ENCODE data around the gene PLCG1.

PLCG1 gene

GRCh38 chr20:41196653-41197225 is 59.4 kb downstream of the PLCG1 start:
- no peaks in the 10 kb centered on the region for H3K36me3 ChIP-seq (ENCODE audit: control insufficient read depth, low read length)
- no peak overlapping the region for H3K4me2 ChIP-seq (ENCODE audit: low read length)
- H3K9me2 ChIP-seq (replicated peaks; ENCODE audit: control insufficient read depth, low read length), result no peaks in the 10 kb centered on the region
- H3F3A ChIP-seq (ENCODE audit: control insufficient read depth, insufficient read depth), result no peaks in the 10 kb centered on the region
- peaks cover 5% of the 10 kb centered on the region; the same call in 1 of the 2 replicates for H3K9me3 ChIP-seq (ENCODE audit: control insufficient read depth, insufficient read depth, low read length)
- H3K27me3 ChIP-seq (ENCODE audit: control insufficient read depth, low read length), result no peaks in the 10 kb centered on the region
- H4K20me1 ChIP-seq (ENCODE audit: control insufficient read depth, insufficient read depth, low read depth, low read length), result no peaks in the 10 kb centered on the region
- H3K4me1 ChIP-seq (ENCODE audit: control insufficient read depth, low read length), result no peaks in the 10 kb centered on the region
- no peak for TF ChIP-seq EZH2phosphoT487 (IDR thresholded peaks at IDR 0.05; ENCODE audit: borderline replicate concordance, low read length)
- TF ChIP-seq, protein P1, sequence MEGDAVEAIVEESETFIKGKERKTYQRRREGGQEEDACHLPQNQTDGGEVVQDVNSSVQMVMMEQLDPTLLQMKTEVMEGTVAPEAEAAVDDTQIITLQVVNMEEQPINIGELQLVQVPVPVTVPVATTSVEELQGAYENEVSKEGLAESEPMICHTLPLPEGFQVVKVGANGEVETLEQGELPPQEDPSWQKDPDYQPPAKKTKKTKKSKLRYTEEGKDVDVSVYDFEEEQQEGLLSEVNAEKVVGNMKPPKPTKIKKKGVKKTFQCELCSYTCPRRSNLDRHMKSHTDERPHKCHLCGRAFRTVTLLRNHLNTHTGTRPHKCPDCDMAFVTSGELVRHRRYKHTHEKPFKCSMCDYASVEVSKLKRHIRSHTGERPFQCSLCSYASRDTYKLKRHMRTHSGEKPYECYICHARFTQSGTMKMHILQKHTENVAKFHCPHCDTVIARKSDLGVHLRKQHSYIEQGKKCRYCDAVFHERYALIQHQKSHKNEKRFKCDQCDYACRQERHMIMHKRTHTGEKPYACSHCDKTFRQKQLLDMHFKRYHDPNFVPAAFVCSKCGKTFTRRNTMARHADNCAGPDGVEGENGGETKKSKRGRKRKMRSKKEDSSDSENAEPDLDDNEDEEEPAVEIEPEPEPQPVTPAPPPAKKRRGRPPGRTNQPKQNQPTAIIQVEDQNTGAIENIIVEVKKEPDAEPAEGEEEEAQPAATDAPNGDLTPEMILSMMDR (IDR thresholded peaks at IDR 0.05; ENCODE audit: low read depth, low read length, poor library complexity, severe bottlenecking), result no peak
- no peak overlapping the region for H3K27ac ChIP-seq (ENCODE audit: low read depth, low read length)
- no peaks in the 10 kb centered on the region for H3K79me2 ChIP-seq (ENCODE audit: control insufficient read depth, low read length)
- no peak overlapping the region for H3K4me3 ChIP-seq (ENCODE audit: low read length)

GRCh38 chr20:41198443-41198842 is 61.1 kb downstream of the PLCG1 start:
- no peak overlapping the region for H3K27ac ChIP-seq (ENCODE audit: low read depth, low read length)
- no peaks in the 10 kb centered on the region for H3K36me3 ChIP-seq (ENCODE audit: control insufficient read depth, low read length)
- no peaks in the 10 kb centered on the region for H3K27me3 ChIP-seq (ENCODE audit: control insufficient read depth, low read length)
- H3K9me3 ChIP-seq (ENCODE audit: control insufficient read depth, insufficient read depth, low read length), result no peaks in the 10 kb centered on the region
- H3K9me2 ChIP-seq (replicated peaks; ENCODE audit: control insufficient read depth, low read length), result no peaks in the 10 kb centered on the region
- no peaks in the 10 kb centered on the region for H3K79me2 ChIP-seq (ENCODE audit: control insufficient read depth, low read length)
- H3K4me2 ChIP-seq (ENCODE audit: low read length), result no peak overlapping the region
- no peaks in the 10 kb centered on the region for H3F3A ChIP-seq (ENCODE audit: control insufficient read depth, insufficient read depth)
- no peak overlapping the region for H3K4me3 ChIP-seq (ENCODE audit: low read length)
- no peaks in the 10 kb centered on the region for H4K20me1 ChIP-seq (ENCODE audit: control insufficient read depth, insufficient read depth, low read depth, low read length)
- no peaks in the 10 kb centered on the region for H3K4me1 ChIP-seq (ENCODE audit: control insufficient read depth, low read length)
- TF ChIP-seq, protein P1 (IDR thresholded peaks at IDR 0.05; ENCODE audit: low read depth, low read length, poor library complexity, severe bottlenecking), result no peak
- TF ChIP-seq EZH2phosphoT487 (IDR thresholded peaks at IDR 0.05; ENCODE audit: borderline replicate concordance, low read length), result no peak

- peaks cover 6% of the 10 kb centered on the region; the same call in 1 of the 2 replicates for H3K36me3 ChIP-seq (ENCODE audit: control insufficient read depth, low read length)
- H3K79me2 ChIP-seq (ENCODE audit: control insufficient read depth, low read length), result no peaks in the 10 kb centered on the region
- H3K27me3 ChIP-seq (ENCODE audit: control insufficient read depth, low read length), result no peaks in the 10 kb centered on the region
- TF ChIP-seq, protein P1 (IDR thresholded peaks at IDR 0.05; ENCODE audit: low read depth, low read length, poor library complexity, severe bottlenecking), result no peak
- no peak for TF ChIP-seq EZH2phosphoT487 (IDR thresholded peaks at IDR 0.05; ENCODE audit: borderline replicate concordance, low read length)
- no peaks in the 10 kb centered on the region for H3F3A ChIP-seq (ENCODE audit: control insufficient read depth, insufficient read depth)
- no peak overlapping the region for H3K4me2 ChIP-seq (ENCODE audit: low read length)
- H3K4me3 ChIP-seq (ENCODE audit: low read length), result no peak overlapping the region
- no peaks in the 10 kb centered on the region for H3K9me2 ChIP-seq (replicated peaks; ENCODE audit: control insufficient read depth, low read length)
- H3K4me1 ChIP-seq (ENCODE audit: control insufficient read depth, low read length), result no peaks in the 10 kb centered on the region
- H4K20me1 ChIP-seq (ENCODE audit: control insufficient read depth, insufficient read depth, low read depth, low read length), result no peaks in the 10 kb centered on the region
- no peak overlapping the region for H3K27ac ChIP-seq (ENCODE audit: low read depth, low read length)
- no peaks in the 10 kb centered on the region for H3K9me3 ChIP-seq (ENCODE audit: control insufficient read depth, insufficient read depth, low read length)
Measured at GRCh38 chr20:41200446-41201202, 63.3 kb downstream of the PLCG1 start.

Data from DOHH2 (cell line).